M059J (cell line): Measurements from ENCODE around the gene HOXD9. TPM values are rescaled to one million over a fixed set of nuclear protein-coding genes. Genes with fewer than 3 reads are reported as not detected.

Experiments
- DNase-seq: peaks from one replicate; pipeline ENCODE4 v3.0.0-alpha.2; 2012; ENCODE audit warnings: low read depth
- total RNA-seq: library from RNA; depleted of rRNA; stranded (reverse); fragments of >200 nt; shearing (Covaris generic); gene quantifications from 2 replicates; pipeline ENCODE4 v1.2.3, GENCODE V29; 2014

HOXD9 gene
- total RNA-seq, 1 experiment from 2014 or later: 0.86 TPM

DNA sequence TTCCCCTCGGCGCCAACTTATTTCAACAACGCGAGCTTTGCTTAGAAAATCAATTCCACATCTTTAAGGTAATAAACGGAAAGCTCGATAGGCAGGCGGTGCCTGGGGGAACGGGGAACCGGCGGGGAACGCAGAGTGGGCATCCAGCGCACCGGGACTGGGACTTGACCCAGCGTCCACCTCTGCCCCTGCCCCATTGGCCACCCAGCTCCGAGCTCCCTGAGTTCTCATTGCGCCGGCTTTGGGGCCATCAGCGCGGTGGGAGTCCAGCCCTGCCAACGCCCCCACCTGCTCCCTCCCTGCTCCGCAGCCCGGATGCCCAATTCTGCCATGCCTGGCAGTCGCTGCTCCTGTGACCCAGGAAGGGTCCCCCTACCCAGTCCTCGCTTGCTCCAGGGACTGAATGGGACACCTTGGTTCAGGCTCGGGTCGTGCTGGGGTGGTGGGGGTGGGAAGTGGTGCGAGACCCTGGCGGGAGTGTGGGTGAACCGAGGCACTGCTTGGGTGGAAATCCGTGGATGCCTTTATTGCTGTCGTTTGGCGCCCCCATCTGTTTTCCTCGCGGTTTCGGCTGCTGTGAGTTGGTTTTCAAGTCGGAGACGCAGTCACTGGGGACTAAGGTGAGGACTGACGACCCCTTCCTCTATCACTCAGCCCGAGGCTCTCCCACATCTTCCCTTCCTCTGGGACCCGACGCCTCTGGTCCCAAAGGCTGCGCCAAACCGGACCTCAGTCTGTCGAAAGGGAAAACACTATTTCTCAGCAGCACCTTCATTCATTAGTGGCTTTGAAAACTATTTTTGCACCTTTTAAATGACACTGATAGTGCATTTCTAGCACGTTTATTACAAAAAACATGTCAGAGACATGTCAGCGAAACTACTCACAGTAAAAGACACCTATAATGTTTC lies 36.4 kb upstream of the HOXD9 start:
- DNase-seq: peak; percentile 48

DNA sequence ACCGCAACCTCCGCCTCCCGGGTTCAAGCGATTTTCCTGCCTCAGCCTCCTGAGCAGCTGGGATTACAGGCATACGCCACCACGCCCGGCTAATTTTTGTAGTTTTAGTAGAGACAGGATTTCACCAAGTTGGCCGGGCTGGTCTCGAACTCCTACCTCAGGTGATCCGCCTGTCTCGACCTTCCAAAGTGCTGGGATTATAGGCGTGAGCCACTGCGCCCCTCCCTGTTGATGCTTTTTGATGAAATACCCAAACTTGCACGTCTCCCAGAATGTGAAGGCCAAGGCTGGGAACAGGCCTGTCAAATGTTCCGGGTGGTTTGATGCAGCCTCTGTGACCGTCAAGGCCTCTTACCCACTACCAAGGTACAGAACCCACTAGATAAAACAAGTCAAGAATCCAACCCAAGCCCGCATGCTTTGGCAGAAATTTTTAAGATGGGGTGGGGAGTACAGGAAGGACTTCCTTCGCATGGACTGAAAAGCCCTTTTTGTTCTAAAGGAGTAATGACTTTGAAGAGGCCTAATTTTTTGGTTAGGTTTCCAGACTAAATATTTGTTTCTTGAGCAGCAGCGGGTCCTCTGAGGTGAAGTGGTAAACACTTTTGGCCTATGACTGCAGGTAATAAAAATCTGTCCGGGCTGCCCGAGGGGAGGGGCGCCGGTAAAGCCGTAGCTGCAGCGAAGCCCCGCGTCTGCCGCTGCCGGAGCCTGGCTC lies 35.0 kb upstream of the HOXD9 start:
- no peak for DNase-seq

- DNase-seq: peak; percentile 47
Measured at GRCh38 chr2:176088048-176088936, 34.2 kb upstream of the HOXD9 start.

GRCh38 chr2:176088937-176089842 lies 33.3 kb upstream of the HOXD9 start:
- no peak for DNase-seq

GRCh38 chr2:176089843-176090395 lies 32.6 kb upstream of the HOXD9 start:
- DNase-seq: no peak

- DNase-seq: no peak
Measured at GRCh38 chr2:176090862-176091261, 31.7 kb upstream of the HOXD9 start.

DNA sequence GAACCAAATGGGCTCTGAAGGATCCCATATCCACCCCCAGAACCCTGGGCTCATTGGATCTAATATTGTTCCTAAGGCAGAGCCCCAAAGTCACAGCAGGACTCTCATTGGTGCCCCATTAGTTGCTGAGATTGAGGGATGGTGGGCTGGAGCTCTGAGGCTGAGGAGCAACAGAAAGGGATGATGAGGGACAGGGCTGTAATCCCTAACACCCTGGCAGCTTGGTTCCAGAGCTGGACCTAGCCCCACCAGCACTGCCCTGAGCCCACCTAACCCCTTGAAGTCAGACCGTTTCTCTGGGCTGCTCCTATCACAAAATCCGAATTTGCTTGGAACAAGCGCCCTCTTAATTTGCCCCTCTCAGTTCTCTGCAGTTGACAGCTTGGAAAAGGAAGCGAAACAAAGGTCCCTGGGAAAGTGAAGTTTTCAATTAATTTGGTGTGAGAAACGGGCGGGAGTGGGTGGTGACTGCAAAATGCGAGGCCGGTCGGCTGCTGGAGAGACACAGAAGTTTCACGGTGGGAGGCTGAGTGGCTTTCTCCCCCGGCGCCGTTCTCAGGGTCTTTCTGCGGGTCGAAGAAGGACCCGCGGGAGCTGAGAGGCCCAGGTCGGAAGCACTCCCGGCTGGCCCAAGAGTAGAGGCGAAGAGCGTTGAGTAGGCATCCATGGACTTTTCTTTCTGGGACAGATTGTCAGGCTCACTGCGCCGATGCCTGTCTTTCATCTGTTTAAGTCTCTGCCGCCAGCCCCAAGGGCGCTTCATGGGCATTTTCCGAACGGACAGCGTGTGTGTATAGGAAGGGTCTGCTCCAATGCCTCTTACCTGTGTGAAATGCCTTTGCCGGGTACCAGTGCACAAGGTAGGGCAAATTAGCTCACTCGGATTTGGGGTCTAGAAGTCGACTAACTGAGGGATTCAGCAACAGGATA lies 30.9 kb upstream of the HOXD9 start:
- no peak for DNase-seq

DNA sequence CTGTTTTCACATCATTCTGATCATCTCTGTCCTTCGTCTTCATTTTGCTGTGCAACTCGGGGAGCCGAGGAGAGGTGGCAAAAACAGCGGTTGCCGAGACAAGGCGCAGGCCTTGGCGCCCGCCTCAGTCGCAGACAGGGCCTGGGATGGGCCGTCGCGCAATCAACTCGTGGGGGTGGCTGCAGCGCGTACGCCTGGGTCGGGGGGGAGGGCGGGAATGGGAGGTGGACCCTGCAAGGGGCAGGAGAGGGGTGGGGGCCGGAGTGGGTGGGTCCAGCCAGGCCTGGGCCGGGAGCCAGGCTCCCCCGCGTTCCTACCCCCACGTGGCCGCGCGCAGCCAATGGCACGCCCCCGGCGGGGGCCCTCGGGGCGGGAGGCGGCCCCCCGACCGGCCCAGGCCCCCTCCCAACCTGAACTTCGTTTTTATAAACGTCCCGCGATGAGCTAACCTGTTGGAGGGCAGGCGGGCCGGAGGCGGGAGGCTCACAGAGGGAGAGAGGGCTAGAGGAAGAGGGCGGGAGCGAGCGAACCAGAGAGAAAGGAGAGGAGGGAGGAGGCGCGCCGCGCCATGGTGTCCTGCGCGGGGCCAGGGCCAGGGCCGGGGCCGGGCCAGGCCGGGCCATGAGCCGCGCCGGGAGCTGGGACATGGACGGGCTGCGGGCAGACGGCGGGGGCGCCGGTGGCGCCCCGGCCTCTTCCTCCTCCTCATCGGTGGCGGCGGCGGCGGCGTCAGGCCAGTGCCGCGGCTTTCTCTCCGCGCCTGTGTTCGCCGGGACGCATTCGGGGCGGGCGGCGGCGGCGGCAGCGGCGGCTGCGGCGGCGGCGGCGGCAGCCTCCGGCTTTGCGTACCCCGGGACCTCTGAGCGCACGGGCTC lies 30.0 kb upstream of the HOXD9 start, which contains the start of gene HOXD13:
HOXD13 (plus strand) TSS at position 452 of the 875 bp plus-strand sequence; CDS start at position 622, 170 bp downstream.
- DNase-seq: peak; percentile 54

DNA sequence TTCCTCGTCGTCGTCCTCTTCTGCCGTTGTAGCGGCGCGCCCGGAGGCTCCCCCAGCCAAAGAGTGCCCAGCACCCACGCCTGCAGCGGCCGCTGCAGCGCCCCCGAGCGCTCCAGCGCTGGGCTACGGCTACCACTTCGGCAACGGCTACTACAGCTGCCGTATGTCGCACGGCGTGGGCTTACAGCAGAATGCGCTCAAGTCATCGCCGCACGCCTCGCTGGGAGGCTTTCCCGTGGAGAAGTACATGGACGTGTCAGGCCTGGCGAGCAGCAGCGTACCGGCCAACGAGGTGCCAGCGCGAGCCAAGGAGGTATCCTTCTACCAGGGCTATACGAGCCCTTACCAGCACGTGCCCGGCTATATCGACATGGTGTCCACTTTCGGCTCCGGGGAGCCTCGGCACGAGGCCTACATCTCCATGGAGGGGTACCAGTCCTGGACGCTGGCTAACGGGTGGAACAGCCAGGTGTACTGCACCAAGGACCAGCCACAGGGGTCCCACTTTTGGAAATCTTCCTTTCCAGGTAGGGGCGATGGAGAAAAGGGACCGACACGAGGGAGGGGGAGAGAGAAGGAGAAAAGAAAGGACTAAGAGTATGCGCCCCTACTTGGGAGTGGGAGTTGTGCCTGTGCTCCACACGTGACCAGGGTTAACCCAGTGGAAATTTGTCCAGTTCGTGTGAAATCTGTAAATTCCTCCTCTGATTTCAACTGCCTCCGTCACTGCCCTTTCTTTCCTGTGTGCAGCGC lies 29.2 kb upstream of the HOXD9 start:
- DNase-seq: peak; percentile 55

GRCh38 chr2:176093898-176094249 lies 28.6 kb upstream of the HOXD9 start:
- no peak for DNase-seq

DNA sequence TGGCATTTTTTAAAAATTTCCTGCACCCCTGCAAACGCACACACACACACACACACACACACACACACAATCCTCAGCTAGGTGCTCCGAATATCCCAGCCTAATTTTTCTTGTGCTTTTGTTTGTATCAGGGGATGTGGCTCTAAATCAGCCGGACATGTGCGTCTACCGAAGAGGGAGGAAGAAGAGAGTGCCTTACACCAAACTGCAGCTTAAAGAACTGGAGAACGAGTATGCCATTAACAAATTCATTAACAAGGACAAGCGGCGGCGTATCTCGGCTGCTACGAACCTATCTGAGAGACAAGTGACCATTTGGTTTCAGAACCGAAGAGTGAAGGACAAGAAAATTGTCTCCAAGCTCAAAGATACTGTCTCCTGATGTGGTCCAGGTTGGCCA lies 28.2 kb upstream of the HOXD9 start:
- no peak for DNase-seq

DNA sequence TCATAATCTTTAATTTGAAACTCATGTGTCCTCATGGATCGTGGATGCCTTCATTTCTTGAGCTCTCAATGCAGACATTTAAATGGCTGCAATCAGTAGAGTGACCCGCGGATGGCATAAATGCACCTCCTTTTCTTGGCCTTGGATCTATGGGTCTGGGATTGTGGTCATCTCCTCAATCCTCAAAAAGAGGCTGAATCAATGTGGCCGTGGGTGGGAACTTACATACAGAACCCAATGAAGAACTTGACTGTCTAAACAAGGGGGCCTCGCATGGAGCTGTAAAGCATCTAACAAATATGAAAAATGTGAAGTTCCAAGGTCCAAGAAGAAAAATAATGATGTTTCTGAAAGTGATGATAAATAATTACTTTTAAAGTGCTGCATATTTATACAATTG lies 27.1 kb upstream of the HOXD9 start:
- no peak for DNase-seq

DNA sequence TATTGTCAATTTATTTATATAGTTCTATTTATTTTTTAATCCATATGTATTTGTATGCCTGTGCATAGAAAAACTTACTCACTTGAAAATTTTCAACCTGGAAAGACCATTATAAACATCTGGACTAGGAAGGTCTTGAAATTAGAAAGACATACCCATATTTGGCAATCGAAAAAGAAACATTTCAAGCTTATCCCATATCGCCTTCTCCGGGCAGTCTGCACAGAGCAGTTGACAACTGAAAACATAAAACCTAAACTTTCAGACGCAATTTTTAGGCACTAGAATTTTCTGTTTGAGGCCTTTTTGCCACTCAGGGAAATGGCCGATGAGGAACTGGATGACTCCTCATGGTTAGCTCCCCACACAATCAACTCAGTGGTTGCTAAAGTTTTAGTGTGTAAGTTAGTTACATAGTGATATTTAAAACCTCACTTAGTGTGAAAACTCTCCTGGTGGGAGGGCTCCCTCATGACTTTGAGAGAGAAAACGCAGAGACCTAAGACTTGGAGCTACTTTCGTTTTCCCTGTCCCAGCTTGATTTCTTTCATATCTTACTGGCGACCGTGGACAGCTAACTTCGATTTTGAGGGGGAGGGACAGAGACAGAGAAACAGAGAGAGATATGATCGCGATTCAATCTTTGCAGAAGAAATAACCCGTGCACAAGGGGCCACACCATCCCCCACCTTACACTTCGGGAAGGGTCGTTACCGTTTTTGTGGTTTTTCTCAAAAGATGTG lies 26.1 kb upstream of the HOXD9 start:
- peak; percentile 67 for DNase-seq

DNA sequence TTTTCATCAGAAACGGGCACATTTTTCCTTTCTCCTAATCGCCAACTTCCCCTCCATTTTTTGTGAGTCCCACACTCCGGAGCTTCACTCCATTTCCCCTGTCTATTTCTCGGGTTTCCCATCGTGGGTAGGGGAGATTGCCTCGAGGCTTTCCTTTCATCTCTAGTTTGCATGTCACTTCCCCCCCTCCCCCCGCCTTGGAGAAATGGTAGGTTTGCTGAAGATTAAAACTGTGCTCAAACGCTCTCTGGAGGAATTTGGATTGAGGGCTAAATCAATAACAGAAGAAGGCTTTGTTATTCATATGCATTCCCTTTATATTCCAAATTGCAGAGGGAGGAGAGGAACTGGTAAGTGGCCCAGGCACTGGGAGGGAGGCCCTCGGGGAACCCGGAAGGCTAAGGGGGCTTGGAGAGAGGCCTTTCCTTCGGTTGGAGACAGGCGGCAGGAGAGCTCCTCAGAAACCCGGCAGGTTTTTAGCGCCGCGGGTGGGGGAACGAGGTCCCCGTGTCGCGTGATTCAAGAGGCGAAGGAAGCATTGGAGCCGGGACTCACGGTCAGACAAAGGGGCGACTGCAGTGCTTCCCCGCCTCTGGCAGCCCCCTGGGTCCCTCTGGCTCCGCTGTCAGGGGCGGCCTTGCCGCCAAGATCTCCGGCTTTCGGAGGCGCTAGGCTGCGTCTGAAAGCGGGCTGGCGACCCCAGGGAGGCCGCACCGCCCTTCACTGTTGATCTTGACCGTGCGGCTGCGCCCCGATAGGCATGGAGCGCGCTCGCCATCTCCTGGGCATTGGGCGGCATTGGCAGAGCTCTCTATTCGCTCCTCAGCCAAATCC lies 25.3 kb upstream of the HOXD9 start:
- DNase-seq: peak; percentile 84

- no peak for DNase-seq
Measured at GRCh38 chr2:176097820-176098365, 24.6 kb upstream of the HOXD9 start.
